HepG2 (cell line): ENCODE measurements around the gene STPG4. TPM values are rescaled to one million over a fixed set of nuclear protein-coding genes. Genes with fewer than 3 reads are reported as not detected.

ENCODE experiments used
- JDP2 ChIP-seq: sonication (generic); formaldehyde crosslinking; IDR thresholded peaks from 2 replicates; pipeline ENCODE4 v1.8.1; 2022; ENCODE audit warnings: missing genetic modification reagents, borderline replicate concordance
- RBFOX2 ChIP-seq: fragments of 200-400 bp; formaldehyde crosslinking; IDR thresholded peaks from 2 replicates; pipeline ENCODE4 v1.6.1; 2017; ENCODE audit warnings: low read depth, mild to moderate bottlenecking, low read length
- SRY ChIP-seq: sonication (generic); formaldehyde crosslinking; IDR thresholded peaks from 2 replicates; pipeline ENCODE4 v1.8.0; 2022; ENCODE audit warnings: mild to moderate bottlenecking, missing genetic modification reagents
- ZNF296 ChIP-seq: sonication (generic); formaldehyde crosslinking; conservative IDR thresholded peaks from 2 replicates; pipeline ENCODE4 v1.5.0; 2020; ENCODE audit warnings: mild to moderate bottlenecking, missing genetic modification reagents
- ZNF768 ChIP-seq: sonication (generic); formaldehyde crosslinking; IDR thresholded peaks from 2 replicates; pipeline ENCODE4 v1.4.0; 2020; ENCODE audit warnings: missing genetic modification reagents
- ZNF790 ChIP-seq: sonication (generic); formaldehyde crosslinking; IDR thresholded peaks from 2 replicates; pipeline ENCODE4 v1.8.0; 2022; ENCODE audit warnings: missing genetic modification reagents, mild to moderate bottlenecking, borderline replicate concordance
- polyA plus RNA-seq, 8 experiments: library from polyadenylated mRNA; depleted of rRNA in 3 of 8; stranded (reverse) in 7 of 8; unstranded in 1 of 8; fragments of >200 nt; fragmentation: Illumina TruSeq in 4 of 8; extraction: Trizol in 4 of 8; gene quantifications; 2 replicates each; pipeline versions ENCODE4 v1.2.1 to v1.2.3, GENCODE V29; 2011 to 2016; ENCODE audit warnings: low read depth in 4 of 8, missing spikeins in 1 of 8, mixed read lengths in 1 of 8; ENCODE audit not compliant: insufficient read depth in 1 of 8
- total RNA-seq, 5 experiments: library from RNA; depleted of rRNA; stranded (reverse); fragments of >200 nt; fragmentation: Illumina TruSeq; extraction: Trizol; gene quantifications; 2 replicates each; pipeline ENCODE4 v1.2.3, GENCODE V29; 2016; ENCODE audit warnings: low read depth in 1 of 5
- TF ChIP-seq, protein P1 (sequence below): sonication (generic); formaldehyde crosslinking; IDR thresholded peaks from 2 replicates; pipeline ENCODE4 v1.5.0; 2020; ENCODE audit warnings: mild to moderate bottlenecking, missing genetic modification reagents, borderline replicate concordance

STPG4 gene
- total and polyA plus RNA-seq, 2 of the 13 experiments (the other 11 are each of a cell fraction or from before 2014, with no cell fraction given) = 0.11 to 0.15 TPM

DNA sequence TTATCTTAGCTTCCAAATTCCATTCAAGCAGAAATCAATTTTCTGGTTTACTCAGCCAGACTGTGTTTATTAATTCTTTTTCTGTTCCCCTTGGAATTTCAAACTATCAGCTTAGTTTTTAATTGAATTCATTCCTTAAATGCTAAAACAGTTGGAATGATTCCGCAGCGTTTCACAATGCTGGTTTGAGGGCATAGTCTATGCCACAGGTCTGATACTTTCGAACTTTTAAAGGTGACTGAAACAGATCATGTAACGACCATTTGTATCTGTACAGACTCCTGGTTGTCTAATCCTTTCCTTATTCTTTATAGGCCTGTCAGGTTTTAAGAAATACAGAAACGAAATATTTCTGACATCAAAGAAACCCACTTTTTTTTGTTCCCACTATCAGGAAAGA is 45.4 kb downstream of the STPG4 start (continued):
- TF ChIP-seq, protein P1, sequence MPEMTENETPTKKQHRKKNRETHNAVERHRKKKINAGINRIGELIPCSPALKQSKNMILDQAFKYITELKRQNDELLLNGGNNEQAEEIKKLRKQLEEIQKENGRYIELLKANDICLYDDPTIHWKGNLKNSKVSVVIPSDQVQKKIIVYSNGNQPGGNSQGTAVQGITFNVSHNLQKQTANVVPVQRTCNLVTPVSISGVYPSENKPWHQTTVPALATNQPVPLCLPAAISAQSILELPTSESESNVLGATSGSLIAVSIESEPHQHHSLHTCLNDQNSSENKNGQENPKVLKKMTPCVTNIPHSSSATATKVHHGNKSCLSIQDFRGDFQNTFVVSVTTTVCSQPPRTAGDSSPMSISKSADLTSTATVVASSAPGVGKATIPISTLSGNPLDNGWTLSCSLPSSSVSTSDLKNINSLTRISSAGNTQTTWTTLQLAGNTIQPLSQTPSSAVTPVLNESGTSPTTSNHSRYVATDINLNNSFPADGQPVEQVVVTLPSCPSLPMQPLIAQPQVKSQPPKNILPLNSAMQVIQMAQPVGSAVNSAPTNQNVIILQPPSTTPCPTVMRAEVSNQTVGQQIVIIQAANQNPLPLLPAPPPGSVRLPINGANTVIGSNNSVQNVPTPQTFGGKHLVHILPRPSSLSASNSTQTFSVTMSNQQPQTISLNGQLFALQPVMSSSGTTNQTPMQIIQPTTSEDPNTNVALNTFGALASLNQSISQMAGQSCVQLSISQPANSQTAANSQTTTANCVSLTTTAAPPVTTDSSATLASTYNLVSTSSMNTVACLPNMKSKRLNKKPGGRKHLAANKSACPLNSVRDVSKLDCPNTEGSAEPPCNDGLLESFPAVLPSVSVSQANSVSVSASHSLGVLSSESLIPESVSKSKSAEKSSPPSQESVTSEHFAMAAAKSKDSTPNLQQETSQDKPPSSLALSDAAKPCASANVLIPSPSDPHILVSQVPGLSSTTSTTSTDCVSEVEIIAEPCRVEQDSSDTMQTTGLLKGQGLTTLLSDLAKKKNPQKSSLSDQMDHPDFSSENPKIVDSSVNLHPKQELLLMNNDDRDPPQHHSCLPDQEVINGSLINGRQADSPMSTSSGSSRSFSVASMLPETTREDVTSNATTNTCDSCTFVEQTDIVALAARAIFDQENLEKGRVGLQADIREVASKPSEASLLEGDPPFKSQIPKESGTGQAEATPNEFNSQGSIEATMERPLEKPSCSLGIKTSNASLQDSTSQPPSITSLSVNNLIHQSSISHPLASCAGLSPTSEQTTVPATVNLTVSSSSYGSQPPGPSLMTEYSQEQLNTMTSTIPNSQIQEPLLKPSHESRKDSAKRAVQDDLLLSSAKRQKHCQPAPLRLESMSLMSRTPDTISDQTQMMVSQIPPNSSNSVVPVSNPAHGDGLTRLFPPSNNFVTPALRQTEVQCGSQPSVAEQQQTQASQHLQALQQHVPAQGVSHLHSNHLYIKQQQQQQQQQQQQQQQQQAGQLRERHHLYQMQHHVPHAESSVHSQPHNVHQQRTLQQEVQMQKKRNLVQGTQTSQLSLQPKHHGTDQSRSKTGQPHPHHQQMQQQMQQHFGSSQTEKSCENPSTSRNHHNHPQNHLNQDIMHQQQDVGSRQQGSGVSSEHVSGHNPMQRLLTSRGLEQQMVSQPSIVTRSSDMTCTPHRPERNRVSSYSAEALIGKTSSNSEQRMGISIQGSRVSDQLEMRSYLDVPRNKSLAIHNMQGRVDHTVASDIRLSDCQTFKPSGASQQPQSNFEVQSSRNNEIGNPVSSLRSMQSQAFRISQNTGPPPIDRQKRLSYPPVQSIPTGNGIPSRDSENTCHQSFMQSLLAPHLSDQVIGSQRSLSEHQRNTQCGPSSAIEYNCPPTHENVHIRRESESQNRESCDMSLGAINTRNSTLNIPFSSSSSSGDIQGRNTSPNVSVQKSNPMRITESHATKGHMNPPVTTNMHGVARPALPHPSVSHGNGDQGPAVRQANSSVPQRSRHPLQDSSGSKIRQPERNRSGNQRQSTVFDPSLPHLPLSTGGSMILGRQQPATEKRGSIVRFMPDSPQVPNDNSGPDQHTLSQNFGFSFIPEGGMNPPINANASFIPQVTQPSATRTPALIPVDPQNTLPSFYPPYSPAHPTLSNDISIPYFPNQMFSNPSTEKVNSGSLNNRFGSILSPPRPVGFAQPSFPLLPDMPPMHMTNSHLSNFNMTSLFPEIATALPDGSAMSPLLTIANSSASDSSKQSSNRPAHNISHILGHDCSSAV (CRISPR knock-in tag) = no peak
- TF ChIP-seq JDP2 (no peak), SRY (CRISPR knock-in tag) (no peak), ZNF768 (CRISPR knock-in tag) (no peak), RBFOX2 (no peak), ZNF790 (CRISPR knock-in tag) (no peak), ZNF296 (CRISPR knock-in tag) (no peak)
- TF ChIP-seq, all 625 proteins: peak for 0
